Neural cell (in vitro differentiated cells): ENCODE results near the gene ACHE.

Source experiments
- EP300 ChIP-seq: fragments of 450-650 bp; conservative IDR thresholded peaks from 2 replicates; pipeline ENCODE4 v1.6.1; 2014; ENCODE audit warnings: antibody characterized with exemption, mild to moderate bottlenecking, moderate library complexity; ENCODE audit not compliant: poor library complexity, severe bottlenecking
- EZH2 ChIP-seq: fragments of 200-600, 300-800 bp; shearing (Covaris generic), sonication (generic); IDR thresholded peaks from 2 replicates; pipeline ENCODE4 v1.6.1; 2014; ENCODE audit warnings: antibody characterized with exemption, low read length, borderline replicate concordance, mild to moderate bottlenecking; ENCODE audit not compliant: insufficient read depth, poor library complexity, severe bottlenecking
- POLR2AphosphoS5 ChIP-seq: IDR thresholded peaks from 2 replicates; pipeline ENCODE4 v1.6.1; 2012
- RAD21 ChIP-seq: fragments of 450-650 bp; conservative IDR thresholded peaks from 2 replicates; pipeline ENCODE4 v1.6.1; 2014; ENCODE audit warnings: antibody characterized with exemption, mild to moderate bottlenecking, moderate library complexity
- SMC3 ChIP-seq: fragments of 450-650 bp; conservative IDR thresholded peaks from 2 replicates; pipeline ENCODE4 v1.6.1; 2014; ENCODE audit warnings: antibody characterized with exemption, mild to moderate bottlenecking, moderate library complexity; ENCODE audit not compliant: poor library complexity
- TAF1 ChIP-seq: IDR thresholded peaks from 2 replicates; pipeline ENCODE4 v1.6.1; 2012; ENCODE audit warnings: low read depth
- TF ChIP-seq, protein P1 (sequence below): IDR thresholded peaks from 2 replicates; pipeline ENCODE4 v1.6.1; 2012; ENCODE audit warnings: borderline replicate concordance
- TF ChIP-seq, protein P2 (sequence below): fragments of 450-650 bp; IDR thresholded peaks from 2 replicates; pipeline ENCODE4 v1.5.1; 2014; ENCODE audit warnings: antibody characterized with exemption, mild to moderate bottlenecking, moderate library complexity; ENCODE audit not compliant: poor library complexity, severe bottlenecking

GRCh38 chr7:100865372-100865911 is 30.2 kb downstream of the ACHE start:
- TF ChIP-seq EP300 (no peak), RAD21 (no peak), POLR2AphosphoS5 (no peak), TAF1 (no peak), EZH2 (no peak), SMC3 (no peak)
- TF ChIP-seq, protein P1, sequence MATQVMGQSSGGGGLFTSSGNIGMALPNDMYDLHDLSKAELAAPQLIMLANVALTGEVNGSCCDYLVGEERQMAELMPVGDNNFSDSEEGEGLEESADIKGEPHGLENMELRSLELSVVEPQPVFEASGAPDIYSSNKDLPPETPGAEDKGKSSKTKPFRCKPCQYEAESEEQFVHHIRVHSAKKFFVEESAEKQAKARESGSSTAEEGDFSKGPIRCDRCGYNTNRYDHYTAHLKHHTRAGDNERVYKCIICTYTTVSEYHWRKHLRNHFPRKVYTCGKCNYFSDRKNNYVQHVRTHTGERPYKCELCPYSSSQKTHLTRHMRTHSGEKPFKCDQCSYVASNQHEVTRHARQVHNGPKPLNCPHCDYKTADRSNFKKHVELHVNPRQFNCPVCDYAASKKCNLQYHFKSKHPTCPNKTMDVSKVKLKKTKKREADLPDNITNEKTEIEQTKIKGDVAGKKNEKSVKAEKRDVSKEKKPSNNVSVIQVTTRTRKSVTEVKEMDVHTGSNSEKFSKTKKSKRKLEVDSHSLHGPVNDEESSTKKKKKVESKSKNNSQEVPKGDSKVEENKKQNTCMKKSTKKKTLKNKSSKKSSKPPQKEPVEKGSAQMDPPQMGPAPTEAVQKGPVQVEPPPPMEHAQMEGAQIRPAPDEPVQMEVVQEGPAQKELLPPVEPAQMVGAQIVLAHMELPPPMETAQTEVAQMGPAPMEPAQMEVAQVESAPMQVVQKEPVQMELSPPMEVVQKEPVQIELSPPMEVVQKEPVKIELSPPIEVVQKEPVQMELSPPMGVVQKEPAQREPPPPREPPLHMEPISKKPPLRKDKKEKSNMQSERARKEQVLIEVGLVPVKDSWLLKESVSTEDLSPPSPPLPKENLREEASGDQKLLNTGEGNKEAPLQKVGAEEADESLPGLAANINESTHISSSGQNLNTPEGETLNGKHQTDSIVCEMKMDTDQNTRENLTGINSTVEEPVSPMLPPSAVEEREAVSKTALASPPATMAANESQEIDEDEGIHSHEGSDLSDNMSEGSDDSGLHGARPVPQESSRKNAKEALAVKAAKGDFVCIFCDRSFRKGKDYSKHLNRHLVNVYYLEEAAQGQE: no peak
- TF ChIP-seq, protein P2, sequence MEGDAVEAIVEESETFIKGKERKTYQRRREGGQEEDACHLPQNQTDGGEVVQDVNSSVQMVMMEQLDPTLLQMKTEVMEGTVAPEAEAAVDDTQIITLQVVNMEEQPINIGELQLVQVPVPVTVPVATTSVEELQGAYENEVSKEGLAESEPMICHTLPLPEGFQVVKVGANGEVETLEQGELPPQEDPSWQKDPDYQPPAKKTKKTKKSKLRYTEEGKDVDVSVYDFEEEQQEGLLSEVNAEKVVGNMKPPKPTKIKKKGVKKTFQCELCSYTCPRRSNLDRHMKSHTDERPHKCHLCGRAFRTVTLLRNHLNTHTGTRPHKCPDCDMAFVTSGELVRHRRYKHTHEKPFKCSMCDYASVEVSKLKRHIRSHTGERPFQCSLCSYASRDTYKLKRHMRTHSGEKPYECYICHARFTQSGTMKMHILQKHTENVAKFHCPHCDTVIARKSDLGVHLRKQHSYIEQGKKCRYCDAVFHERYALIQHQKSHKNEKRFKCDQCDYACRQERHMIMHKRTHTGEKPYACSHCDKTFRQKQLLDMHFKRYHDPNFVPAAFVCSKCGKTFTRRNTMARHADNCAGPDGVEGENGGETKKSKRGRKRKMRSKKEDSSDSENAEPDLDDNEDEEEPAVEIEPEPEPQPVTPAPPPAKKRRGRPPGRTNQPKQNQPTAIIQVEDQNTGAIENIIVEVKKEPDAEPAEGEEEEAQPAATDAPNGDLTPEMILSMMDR: no peak
